Cardiac muscle cell (in vitro differentiated cells and primary cell): ENCODE results near the gene ZDHHC24. TPM values are rescaled to one million over a fixed set of nuclear protein-coding genes. Genes with fewer than 3 reads are reported as not detected.

Experiments
- DNase-seq, 2 donors: peaks; one replicate each; pipeline versions ENCODE4 v3.0.0 to v3.0.0-alpha.2; 2010 to 2017; ENCODE audit warnings: low read depth in 1 of 2, low spot score in 1 of 2
- H3K27ac ChIP-seq: fragments of 200-600 bp; sonication (generic); 2 replicates; pipeline ENCODE4 v1.5.1; 2016
- H3K27me3 ChIP-seq: fragments of 200-600 bp; sonication (generic); 2 replicates; pipeline ENCODE4 v1.6.0; 2016; ENCODE audit warnings: control low read depth
- H3K36me3 ChIP-seq: fragments of 200-600 bp; sonication (generic); 2 replicates; pipeline ENCODE4 v1.5.1; 2016; ENCODE audit warnings: control low read depth
- H3K4me1 ChIP-seq: fragments of 200-600 bp; sonication (generic); 2 replicates; pipeline ENCODE4 v1.8.1; 2017; ENCODE audit warnings: low read depth, mild to moderate bottlenecking, mixed run types
- H3K4me3 ChIP-seq: fragments of 200-600 bp; sonication (generic); 2 replicates; pipeline ENCODE4 v1.5.1; 2016; ENCODE audit warnings: mild to moderate bottlenecking
- H3K9me3 ChIP-seq: fragments of 200-600 bp; sonication (generic); 2 replicates; pipeline ENCODE4 v1.5.1; 2017; ENCODE audit warnings: low read depth, mild to moderate bottlenecking, control low read depth
- polyA plus RNA-seq: library from polyadenylated mRNA; unstranded; fragments of >200 nt; fragmentation: Nextera tagmentation; extraction: Ambion mirVana; gene quantifications from 2 replicates; pipeline ENCODE4 v1.2.1, GENCODE V29; 2016
- total RNA-seq: library from RNA; depleted of rRNA; stranded (reverse); fragments of >200 nt; gene quantifications from 2 replicates; pipeline ENCODE4 v1.2.3, GENCODE V29; 2016
- TF ChIP-seq, protein P1 (sequence below): IDR thresholded peaks from 2 replicates; pipeline ENCODE4 v1.5.1; 2012; ENCODE audit warnings: low read depth, mild to moderate bottlenecking, low read length

The ZDHHC24 gene
- total and polyA plus RNA-seq, 2 experiments from 2014 or later: 14.7 to 16.9 TPM

DNA sequence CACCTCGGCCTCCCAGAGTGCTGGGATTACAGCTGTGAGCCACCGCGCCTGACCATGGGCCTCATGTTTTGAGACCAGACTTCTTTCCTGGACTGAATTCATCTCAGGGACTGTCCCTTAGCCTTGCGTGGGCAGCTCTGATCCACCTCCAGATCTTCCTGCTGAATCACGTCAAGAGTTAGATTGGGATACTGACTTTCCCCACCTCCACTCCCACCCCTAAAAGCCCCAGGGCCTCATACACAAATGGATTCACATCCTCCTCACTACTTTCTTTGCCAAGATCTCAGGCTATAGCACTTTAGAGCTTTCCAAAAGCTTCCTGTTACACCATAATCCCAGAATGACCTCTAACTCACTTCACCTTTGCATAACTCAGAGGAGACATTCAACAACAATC is 35.0 kb upstream of the ZDHHC24 start:
- H3K27ac ChIP-seq: no peak overlapping the region
- no peak overlapping the region for H3K4me3 ChIP-seq
- H3K36me3 ChIP-seq: no peaks in the 10 kb centered on the region
- H3K9me3 ChIP-seq: no peaks in the 10 kb centered on the region
- H3K4me1 ChIP-seq: no peaks in the 10 kb centered on the region
- peak in 1 of 2 donors; percentile 59 for DNase-seq
- TF ChIP-seq, protein P1, sequence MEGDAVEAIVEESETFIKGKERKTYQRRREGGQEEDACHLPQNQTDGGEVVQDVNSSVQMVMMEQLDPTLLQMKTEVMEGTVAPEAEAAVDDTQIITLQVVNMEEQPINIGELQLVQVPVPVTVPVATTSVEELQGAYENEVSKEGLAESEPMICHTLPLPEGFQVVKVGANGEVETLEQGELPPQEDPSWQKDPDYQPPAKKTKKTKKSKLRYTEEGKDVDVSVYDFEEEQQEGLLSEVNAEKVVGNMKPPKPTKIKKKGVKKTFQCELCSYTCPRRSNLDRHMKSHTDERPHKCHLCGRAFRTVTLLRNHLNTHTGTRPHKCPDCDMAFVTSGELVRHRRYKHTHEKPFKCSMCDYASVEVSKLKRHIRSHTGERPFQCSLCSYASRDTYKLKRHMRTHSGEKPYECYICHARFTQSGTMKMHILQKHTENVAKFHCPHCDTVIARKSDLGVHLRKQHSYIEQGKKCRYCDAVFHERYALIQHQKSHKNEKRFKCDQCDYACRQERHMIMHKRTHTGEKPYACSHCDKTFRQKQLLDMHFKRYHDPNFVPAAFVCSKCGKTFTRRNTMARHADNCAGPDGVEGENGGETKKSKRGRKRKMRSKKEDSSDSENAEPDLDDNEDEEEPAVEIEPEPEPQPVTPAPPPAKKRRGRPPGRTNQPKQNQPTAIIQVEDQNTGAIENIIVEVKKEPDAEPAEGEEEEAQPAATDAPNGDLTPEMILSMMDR: no peak
- no peaks in the 10 kb centered on the region for H3K27me3 ChIP-seq

DNA sequence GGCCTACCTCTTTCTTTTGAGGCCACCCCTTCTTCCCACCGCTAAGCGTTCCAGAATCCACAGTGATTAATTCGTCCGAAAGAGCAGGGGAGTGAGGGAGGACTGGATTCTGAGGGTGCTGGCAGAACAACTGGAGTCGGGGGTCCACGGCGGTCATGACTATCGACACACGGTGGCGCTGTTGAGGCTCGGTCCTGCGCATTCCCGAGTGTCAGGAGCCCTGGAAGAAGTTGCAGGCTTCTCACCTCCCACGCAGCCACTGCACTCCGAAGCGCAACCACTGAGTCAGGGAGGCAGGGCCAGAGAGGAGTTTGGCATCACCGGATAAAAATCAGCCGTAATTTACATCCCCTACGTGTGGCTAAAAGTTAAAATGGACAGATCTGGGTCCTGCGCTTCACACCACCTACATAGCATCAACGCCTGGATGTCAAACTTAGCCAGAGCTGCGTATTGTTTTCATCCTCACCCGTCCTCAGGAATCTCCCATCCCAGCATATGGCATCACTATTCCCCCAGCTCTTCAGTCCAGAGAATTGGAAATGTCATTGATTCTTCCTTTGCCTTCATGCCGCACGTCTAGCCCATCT is 33.3 kb upstream of the ZDHHC24 start:
- H3K9me3 ChIP-seq: no peaks in the 10 kb centered on the region
- no peak overlapping the region for H3K4me3 ChIP-seq
- peak; percentile 86 to 87 for DNase-seq
- H3K27me3 ChIP-seq: no peaks in the 10 kb centered on the region
- no peaks in the 10 kb centered on the region for H3K4me1 ChIP-seq
- no peak overlapping the region for H3K27ac ChIP-seq
- TF ChIP-seq, protein P1: peak; percentile 85
- no peaks in the 10 kb centered on the region for H3K36me3 ChIP-seq

DNA sequence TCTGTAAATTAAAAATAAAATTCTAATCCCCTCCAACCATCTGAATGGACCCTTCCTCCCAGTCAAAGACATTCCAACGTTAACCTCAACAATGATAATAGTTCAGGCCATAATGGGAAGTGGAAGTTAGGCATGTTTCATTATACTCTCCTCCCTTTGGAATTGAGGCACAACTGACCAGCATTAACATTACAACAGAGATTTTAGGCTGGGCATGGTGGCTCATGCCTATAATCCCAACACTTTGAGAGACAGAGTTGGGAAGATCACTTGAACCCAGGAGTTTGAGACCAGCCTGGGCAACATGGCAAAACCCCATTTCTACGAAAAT is 25.0 kb upstream of the ZDHHC24 start:
- Histone ChIP-seq H3K27ac (peak overlapping the region; percentile 20), H3K27me3 (no peaks in the 10 kb centered on the region), H3K36me3 (no peaks in the 10 kb centered on the region), H3K9me3 (no peaks in the 10 kb centered on the region), H3K4me1 (peaks cover 7% of the 10 kb centered on the region), H3K4me3 (no peak overlapping the region)
- DNase-seq: no peak
- TF ChIP-seq, protein P1: no peak

DNA sequence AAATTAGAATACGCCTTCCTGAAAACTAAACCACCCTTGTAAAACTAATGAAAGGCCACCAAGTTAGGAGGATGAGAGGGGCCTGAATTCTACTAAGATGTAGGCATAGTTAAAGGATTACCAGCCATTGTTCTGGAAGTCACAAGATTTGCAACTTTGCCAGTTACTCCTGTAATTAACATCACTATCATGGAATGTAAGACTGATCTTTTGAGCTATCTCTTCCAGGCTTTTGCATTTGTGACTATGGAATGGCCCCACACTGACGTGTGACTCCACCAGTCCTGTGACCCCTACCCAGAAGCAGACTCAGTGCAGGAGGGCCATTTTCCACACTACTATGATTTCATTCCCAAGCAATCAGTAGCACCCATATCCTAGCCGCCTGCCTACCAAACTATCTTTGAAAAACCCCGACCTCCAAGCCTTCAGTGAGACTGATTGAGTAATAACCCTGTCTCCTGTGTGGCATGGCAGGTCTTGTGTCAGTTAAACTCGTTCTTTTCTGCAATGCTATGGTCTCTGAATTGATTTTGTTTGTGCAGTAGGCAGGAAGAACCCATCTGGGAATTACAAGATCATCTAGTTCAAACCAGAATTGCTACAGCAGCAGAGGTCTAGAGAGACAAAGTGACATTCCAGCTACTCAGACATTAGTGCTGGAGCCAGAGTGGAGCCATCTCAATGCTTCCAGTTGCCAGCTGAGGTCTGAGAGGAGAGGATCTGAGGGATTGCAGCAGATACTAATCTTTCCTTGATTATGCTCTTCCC is 24.4 kb upstream of the ZDHHC24 start:
- Histone ChIP-seq H3K27ac (peak overlapping the region; percentile 20), H3K4me1 (peaks cover 7% of the 10 kb centered on the region), H3K27me3 (no peaks in the 10 kb centered on the region), H3K9me3 (no peaks in the 10 kb centered on the region), H3K4me3 (no peak overlapping the region), H3K36me3 (no peaks in the 10 kb centered on the region)
- peak in 1 of 2 donors; percentile 34 for DNase-seq
- TF ChIP-seq, protein P1: no peak

DNA sequence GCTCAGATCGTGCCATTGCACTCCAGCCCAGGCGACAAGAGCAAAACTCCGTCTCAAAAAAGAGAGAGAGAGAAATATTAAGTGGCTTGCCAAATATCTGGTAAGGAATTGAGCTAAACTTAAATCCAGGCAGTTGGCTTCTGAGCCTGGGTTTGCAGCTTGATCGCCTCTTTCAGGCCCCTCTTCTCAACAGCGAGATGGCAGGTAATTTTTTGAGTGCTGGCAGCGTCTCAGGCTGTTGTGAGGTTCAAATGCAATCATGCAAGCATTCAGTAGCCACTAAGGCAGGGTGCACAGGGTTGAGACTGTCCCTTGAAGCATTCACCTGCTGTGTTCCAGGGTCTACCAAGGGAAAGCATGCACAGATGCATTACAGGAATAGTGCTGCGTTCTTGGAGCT is 23.2 kb upstream of the ZDHHC24 start:
- Histone ChIP-seq H3K36me3 (no peaks in the 10 kb centered on the region), H3K27ac (no peak overlapping the region), H3K4me3 (no peak overlapping the region), H3K9me3 (no peaks in the 10 kb centered on the region), H3K27me3 (no peaks in the 10 kb centered on the region), H3K4me1 (peaks cover 7% of the 10 kb centered on the region)
- no peak for DNase-seq
- TF ChIP-seq, protein P1: no peak
